HG03103 (cell line): ENCODE measurements around the gene ISOC1.

Experiments
- ATAC-seq: cut with Tn5 transposase; IDR thresholded peaks from one replicate; pipeline ENCODE4 v1.9.1; 2021; ENCODE audit warnings: low read depth; ENCODE audit not compliant: unreplicated experiment

ISOC1 gene

DNA sequence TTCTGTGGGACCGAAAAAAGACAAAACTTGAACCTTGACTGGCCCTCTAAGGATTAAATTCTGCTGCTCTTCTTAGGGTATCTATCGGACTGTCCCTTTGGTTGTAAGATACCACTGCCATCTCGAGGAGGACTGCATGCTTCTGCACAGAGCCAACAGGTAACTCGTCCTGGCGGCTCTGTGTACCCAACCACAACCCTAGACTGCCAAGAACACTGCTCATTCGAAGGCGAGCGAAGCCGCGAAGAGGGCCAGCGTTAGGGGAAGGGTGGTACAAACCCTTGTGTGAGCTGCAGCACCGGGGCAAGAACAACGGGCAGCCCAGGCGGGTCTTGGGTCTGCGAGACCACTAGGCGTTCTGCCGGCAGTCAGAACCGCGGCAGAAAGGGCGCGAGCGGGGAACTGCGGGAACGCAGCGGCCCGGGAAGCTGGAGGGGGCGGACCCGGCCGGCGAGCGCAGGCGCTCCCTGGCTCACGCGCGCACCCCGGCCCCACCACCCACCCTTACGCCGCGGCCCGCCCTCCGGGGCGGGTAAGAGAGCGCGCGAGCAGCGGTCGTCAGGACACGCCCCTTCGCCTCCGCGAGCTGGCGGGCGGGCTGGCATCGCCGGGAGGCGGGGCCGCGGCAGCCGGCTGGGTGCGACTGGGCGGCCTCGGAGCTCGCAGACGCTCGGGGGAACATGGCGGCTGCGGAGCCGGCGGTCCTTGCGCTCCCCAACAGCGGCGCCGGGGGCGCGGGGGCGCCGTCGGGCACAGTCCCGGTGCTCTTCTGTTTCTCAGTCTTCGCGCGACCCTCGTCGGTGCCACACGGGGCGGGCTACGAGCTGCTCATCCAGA is at the start of gene ISOC1:
Gene ISOC1 (plus strand): TSS at position 663 of the 837 bp plus-strand sequence. CDS start 18 bp downstream, at position 681.
- peak; percentile 85 for ATAC-seq

DNA sequence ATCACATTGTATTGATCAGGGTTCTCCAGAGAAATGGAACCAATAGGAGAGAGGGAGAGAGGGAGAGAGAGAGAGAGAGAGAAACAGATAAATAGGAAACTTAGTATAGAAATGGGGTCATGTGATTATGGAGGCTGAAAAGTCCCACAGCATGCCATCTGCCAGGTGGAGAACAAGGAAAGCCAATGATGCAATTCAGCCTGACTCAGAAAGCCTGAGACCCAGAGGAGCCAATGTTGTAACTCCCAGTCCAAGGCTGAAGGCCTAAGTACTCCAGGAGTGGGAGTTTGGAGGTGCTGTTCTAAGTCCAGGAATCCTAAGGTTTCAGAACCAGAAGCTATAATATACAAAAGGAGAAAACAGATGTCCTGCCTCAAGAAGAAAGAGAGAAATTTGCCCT is 48.4 kb upstream of the ISOC1 start:
- no peak for ATAC-seq

DNA sequence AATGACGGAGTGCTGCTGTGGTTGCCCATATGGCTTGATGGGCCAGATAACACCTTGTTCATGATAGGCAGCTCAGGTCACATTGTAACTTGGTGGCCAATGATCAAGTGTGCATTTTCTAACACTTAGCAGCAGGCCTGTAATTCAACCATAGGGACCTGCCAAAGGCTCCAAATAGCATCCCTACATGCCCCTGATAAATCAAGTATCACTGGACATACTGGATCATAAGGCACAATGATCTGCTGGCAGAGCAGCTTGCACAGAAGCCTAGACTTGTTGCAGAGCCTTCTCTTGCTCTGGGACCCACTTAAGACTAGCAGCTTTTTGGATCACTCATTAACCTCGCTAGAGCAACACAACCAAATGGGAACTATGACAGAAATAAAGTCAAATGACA is 46.0 kb upstream of the ISOC1 start:
- no peak for ATAC-seq

DNA sequence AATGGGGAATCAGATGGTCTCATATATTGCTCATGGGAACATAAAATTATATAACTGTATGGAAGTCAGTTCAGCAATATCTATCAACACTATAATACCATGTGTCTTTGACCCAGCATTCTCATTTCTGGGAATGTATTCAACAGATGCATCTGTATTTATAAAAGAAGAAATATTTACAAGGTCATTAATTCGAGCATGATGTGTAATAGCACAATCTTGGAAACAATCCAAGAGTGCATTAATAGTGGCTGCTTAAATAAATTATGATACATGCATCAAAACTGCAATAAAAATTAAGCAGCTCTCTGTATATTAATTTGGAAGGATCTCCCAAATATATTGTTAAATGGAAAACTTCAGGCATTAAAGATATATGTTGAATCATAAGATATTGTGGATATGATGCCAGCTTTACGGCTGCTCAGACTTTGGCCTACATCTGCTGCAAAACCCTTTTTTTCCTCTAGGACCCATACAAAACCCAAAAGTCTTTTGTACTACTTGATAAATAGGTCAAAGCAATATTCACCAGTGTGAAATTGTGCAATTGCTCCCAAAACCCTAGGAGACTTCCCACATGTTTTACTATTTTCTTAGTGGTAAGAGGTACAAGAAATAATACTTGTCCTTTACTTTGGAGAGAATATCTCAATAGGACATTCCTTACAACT is 45.3 kb upstream of the ISOC1 start:
- ATAC-seq, result no peak

DNA sequence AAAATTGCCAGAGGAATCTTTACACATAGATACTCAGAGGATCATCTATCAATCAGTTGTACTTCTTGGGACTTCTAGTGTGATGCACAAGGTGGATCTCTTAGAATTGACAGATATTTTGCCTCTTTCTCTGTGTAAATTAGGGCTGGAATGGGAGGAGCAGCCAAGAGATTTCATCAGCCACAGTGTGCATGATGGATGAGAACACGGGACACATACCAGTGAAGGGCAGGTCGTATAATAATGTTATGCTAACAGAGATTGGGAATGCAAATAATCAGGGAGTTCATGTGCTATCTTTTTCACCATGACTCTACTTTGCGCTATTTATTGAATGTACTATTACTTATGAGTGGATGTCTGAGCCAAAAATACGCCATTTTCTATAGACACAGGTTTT is 43.3 kb upstream of the ISOC1 start:
- no peak for ATAC-seq

DNA sequence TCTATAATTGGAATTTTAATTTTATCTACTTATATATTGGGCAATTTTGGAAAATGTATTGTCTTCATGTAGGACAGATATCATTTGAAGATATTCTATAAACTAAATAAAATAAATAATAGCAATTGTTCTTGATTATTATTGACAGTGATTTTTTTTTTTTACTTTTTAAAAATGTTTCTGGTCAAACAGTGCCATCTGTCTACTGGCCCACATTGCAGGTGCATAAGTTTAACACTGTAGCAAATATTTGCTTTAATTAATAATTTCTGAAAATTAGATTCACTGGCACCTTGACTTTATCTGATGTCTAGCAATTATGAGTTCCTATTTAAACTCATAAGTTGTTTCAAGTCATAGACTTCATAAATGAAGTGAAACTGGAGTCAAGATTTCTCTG is 41.1 kb upstream of the ISOC1 start:
- no peak for ATAC-seq

DNA sequence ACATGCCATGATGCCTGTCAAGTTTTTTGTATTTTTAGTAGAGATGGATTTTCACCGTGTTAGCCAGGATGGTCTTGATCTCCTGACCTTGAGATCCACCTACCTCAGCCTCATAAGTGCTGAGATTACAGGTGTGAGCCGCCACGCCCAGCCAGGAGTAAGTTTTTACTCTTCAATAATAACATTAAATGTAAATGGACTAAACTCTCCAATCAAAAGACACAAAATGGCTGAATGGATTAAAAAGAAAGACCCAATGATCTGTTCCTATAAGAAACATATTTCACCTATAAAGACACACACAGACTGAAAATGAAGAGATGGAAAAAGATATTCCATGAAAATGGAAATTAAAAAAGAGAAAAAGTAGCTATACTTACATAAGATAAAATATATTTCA is 37.2 kb upstream of the ISOC1 start:
- no peak for ATAC-seq

DNA sequence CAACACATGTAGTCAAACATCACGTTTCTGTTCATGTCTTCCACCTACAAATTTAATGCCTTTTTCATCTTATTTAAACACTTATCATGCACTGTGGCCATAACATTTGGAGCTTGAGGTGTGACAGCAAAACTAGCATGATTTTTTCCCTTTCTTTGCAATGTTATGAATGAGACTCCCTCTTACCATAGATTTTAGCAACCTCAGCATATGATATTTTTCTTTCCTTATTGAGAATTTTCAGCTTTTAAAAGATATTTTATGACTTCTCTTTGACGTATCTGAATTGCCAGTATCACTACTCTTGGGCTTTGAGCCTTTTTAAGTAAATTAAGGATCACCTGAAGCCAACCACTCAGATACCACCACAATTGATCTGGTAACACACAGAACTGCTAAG is 32.7 kb upstream of the ISOC1 start:
- no peak for ATAC-seq

DNA sequence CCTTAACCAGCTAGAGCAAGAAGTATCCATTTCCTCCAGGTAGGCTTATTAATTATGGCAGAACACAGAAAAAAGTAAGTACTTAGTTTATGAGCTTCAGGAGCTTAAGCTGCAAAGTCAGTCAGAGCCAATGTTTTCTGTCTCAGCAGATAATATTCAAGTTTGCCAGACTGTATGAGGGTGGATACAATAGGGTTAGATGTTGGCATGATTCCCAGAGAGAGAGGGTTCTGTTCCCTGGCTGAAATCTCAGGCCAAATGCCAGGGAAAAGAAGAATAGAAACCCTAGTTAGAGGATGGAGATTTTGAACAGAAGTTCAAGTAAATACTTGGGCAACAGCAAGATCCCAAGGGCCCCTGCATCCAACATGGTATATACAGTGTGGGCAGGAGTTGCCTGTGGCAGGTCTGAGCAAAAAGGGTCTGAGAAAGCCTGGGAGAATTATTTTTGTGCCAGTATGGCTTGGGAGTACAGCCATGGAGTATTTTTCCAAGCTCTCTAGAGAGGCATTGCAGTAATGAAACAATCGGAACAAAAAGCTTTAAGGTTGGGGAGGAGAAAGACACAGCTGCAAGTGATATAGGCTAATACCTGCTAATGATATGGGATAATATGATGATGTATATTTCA is 31.0 kb upstream of the ISOC1 start:
- no peak for ATAC-seq

DNA sequence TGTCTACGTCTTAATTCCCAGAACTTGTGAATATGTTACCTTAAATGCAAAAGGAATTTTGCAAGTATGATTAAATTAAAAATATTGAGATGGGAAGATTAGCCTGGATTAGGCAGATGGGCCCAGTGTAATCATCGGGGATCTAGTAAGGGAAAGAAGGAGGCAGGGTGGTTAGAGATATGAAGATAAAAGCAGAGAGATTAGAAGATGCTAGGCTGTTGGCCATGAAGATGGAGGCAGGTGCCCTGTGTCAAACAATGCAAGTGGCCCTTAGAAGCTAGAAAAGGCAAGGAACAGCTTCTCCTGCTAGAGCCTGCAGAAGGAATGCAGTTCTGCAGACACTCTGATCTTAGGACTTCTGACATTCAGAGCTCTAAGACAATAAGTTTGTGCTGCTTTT is 28.8 kb upstream of the ISOC1 start:
- no peak for ATAC-seq

DNA sequence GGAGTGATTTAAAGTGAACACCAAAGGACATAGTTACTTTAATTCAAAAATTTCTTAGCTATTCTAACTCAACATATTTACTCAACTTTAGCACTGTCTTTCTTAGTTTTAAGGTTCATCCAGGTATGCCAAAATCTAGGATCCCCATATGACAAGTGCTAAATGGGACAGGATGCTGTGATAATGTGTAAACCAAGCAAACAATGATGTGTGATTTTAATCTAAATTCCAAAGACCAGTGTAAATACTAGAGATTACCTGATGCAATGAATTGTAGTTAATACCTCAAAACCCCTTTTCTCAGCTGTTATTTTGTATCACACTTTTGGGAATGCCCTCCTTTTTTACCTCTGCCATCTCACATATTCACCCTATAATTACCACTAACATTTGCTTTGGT is 26.8 kb upstream of the ISOC1 start:
- ATAC-seq, result no peak

DNA sequence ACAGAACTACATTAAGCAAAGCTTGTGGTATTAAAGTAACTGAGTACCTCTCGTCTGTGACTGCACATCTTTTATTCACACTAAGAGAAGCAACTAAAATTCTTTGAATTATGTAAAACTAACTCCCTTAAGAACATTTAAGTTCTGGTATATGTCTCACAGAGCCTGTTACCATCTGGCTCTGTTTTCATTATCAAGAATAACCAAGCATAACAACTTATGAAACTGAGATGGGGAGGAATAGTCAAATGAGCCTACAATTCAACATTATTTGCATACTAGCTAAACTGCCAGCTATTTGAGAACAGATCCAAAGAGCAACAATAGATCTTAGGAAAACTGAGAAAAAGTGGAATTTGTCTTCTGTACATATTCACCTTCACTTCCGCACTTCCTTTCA is 25.3 kb upstream of the ISOC1 start:
- ATAC-seq, result peak; percentile 52

DNA sequence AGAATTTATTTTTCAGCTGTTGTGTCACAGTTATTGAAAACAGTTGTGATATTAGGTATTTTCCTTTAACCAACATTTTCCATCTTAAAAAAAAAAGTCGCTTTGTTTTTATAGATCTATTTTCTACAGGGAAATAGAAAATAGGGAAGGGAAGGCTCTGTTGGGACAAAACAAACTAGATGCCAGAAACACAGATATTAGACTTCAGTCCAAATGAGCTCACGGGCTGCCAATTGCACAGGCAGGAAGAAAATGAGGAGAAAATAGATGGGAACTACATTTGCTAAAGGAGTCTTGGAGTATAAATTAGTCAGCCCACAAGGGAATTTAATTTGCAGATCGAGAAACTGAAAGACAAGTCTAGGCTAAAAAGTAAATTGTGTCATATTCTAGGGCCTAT is 21.4 kb upstream of the ISOC1 start:
- no peak for ATAC-seq

DNA sequence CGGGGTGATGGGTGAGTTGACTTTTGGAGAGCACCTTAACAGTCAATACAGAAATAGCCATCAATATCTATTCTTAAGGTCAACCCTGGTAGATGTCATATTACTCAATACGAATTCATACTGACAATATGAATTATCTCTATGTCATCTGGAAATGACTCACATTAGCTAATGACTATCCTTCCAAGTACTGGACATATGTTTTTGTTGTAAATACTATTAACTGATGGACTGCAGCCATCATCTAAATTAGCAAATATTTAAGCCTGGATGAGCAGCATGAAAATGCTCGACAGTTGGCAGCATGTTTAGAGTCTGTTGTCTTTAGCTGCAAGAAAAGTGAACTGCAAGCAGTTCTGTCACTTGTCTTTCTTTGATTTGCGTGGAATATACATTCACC is 19.6 kb upstream of the ISOC1 start:
- ATAC-seq, result no peak

DNA sequence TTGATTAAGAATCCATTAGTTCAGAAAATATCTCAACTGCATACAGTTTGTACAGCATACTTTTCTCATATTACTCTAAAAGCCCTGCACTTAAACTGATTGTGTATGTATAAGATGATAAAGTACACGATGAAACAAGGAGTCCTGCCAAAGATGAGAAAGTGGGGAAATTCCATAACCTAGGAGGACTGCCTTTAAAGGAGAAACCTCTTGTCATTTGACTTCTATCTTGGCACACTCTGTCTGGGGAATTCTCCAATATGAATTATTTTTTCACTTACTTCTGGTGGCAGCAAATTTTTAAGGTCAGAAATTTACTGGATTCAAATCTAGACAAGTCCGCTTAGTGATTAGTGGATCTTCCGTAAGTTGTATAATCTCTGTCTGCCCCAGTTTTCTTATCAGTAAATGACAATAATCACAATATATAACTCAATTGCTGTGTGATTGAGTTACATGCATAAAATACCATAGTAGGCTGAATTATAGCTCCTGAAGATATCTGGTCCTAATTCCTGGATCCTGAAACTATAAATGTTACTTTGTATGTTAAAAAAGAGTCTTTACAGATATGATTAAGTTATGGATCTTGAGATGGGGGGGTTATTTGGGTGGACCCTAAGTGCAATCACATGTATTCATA is 17.0 kb upstream of the ISOC1 start:
- no peak for ATAC-seq

DNA sequence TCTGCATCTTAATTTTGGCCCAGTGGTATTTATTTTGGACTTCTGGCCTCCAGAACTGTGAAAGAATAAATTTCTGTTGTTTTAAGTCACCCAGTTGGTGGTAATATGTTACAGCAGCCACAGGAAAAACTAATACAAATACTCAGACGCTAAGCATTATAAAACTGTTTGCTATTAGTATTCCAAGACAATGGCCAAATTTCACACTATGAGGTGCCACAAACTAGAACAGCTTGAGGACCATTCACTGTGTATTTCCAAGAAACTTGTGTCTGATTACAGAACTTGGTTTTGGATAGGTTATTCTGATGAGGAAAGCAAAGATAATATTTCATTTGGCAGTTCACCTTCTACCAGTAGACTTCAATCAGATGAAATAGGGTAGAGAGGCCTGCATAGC is 16.3 kb upstream of the ISOC1 start:
- ATAC-seq, result no peak

DNA sequence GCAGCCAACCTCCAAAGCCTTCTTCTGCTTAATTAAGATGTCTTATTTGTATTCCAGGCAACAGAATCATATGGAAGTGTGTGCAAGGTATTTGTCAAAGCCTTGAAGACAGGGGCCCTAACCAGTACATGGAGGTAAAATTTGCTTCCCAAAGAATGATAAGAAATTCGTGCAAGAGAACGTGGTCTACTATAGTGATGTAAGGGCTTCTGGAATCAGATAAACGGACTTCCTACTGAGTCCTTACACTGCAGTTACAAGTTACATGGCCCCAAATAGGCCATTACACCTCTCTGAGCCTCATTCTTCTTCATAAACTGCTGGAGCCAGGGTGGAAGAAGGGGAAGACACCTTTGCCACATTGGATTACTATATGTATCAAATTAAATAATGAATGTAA is 15.9 kb upstream of the ISOC1 start:
- ATAC-seq, result no peak

DNA sequence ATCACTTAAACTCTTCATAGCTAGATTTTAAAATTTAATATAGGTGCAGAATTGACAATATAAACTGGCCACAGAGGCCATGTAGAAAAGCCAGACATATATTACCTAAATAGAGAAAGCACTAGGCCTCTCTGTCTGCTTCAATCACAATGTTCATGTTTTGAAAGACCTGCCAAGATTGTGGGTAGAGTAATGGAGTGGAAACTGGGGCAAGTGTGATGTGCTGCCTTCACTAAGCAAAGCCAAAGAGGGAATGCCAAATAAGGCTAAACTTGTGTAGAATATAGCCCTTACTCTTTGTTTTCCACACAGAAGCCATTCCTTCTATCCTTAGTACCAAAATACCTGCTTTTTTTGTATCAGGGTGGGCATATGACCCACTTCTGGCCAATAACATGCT is 15.1 kb upstream of the ISOC1 start:
- ATAC-seq, result no peak

DNA sequence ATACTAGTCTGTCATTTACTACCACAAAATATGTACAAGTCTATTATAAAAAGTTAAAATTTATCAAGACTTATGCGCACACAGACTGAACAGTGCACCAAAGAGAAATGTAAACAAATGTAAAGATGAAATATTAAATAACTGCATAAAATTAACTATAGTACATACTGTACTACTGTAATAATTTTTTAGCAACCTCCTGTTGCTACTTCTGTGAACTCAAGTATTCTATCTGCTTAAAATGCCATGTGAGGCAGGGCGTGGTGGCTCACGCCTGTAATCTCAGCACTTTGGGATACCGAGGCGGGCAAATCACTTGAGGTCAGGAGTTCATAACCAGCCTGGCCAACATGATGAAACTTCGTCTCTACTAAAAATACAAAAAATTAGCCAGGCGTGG is 13.8 kb upstream of the ISOC1 start:
- no peak for ATAC-seq

DNA sequence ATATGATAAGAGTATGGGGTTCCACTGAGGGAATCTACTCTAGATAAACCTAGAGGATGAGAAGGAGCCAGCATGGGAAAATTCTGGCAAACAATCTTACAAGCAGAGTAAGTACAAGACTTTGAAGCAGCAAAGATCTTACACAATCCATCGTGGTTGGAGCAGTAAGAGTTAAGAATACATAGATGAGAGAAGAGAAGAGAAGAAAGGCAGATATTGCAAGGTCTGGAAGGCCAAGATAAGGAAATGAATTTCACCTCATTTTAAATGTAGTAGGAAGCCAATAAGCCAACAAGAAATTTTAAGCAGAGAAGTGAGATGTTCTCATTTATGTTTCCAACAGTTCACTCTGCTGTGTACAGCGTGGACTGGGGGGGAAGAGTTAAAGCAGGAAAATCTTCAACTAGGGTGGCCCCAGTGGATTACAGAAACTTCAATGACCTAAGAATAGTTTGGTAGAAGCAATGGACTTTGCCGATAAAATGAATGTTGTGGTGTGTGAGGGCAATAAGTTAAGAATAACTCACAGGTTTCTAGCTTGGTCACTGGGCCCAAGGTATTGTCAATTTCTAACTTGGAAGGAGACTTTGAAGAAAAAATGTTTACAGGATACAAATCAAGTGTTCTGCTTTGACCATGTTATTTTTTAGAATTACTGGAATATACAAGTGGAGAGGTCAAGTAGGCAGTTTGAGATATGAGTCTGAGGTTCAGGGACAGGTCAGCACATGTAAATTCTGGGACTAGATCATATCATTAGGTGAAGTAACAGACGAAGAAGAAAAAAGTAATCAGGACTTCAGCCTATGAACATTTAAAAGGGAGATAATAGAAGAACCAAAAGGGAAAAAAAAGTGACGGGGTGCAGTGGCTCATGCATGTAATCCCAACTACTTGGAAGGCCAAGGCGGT is 12.1 kb upstream of the ISOC1 start:
- ATAC-seq, result no peak
